ENCODE results near the gene PCDHGC4.

Gene PCDHGC4

DNA sequence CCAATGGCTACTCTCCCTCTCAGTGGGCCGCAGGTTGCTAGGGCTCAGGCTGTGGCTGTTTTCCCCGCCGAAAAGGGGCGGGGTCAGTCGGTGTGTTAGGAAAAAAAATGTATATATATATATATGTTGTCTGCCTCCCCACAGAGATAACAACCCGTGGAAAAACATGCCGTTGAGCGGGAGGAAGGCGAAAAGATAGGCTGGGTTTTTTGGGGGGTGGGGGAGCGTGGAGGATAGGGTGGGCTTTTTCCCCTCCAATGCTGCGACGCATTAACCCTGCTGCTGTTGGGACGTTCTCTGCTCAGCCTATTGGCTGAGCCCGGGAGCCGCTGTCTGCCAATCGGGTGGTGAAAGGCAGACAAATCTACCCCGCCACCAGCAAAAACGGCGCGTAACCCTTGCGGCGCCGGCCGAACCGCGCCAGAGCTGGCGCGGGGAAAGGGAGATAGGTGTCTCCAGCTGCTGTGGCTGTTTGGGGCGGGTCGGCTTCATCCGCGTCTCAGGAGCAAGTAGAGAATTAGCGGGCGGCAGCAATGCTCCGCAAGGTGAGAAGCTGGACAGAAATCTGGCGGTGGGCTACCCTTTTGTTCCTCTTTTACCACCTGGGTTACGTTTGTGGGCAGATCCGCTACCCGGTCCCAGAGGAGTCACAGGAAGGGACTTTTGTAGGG is at the start of gene PCDHGC4:
PCDHGC4 (plus strand) TSS at position 390 of the 671 bp plus-strand sequence; CDS start at position 534, 144 bp downstream.
- DNase-seq: no peak

DNA sequence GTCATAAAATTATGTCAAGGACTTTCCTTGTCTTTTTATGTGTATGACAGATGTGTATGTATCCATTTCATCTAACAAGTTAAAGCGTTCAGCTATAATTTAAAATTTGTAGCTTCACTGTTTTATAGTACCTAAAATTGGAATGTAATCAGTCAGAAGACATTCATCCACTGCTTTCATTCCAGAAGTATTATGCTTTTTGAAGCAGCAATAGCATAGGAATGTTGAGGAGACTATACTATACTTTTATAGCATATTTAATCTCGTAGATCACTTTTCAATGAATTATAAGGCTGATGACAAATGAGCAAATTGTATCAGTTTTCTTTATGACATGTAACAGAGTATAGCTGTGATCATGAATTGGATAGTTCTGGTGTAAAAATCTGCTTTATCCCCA is 47.6 kb upstream of the PCDHGC4 start:
- no peak for DNase-seq

DNA sequence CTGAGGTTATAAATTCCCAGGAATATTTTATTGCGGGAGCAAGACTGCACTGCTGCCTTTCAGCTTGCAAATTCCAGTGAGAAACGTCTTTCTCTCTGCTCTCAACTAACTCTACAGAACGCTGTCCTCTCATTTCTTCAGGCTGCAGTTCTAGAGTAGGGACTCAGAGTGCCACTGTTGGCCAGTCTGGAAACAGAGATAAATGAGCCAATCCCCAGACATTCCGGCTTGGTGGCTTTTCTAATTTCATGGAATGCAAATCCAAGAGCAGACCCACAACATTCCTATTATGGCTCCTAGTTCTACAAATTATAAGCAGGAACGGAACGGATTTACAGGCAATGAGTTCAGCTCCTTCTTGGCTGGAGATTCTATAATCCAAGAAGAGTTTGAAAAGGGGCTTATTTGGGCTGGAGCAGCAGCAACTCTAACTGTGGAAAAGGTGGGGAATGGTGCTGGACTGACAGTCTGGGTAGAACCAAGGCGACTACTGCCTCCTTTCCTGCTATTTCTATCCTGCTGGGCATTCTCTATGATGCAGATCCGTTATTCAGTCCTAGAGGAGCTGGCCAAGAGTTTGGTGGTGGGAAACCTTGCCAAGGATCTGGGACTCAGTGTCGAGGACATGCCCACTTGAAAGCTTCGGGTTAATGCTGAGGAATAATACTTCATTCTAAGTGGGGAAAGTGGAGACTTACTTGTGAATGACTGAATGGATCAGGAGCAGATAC is 45.3 kb upstream of the PCDHGC4 start:
- DNase-seq: no peak

DNA sequence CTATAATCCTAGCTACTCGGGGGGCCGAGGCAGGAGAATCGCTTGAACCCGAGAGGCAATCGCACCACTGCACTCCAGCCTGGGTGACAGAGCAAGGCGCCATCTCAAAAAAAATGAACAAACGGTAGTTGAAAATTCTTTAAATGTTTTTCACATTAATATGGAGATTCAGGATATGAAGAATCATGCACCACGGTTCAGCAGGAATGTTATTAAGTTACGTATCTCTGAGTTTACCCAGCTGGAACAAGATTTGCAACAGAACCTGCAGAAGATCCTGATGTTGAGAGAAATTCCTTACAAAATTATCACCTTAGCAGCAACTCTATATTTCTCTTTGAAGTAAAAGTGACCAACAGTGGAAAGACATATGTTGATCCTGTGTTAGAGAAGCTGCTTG is 44.5 kb upstream of the PCDHGC4 start:
- DNase-seq: no peak

DNA sequence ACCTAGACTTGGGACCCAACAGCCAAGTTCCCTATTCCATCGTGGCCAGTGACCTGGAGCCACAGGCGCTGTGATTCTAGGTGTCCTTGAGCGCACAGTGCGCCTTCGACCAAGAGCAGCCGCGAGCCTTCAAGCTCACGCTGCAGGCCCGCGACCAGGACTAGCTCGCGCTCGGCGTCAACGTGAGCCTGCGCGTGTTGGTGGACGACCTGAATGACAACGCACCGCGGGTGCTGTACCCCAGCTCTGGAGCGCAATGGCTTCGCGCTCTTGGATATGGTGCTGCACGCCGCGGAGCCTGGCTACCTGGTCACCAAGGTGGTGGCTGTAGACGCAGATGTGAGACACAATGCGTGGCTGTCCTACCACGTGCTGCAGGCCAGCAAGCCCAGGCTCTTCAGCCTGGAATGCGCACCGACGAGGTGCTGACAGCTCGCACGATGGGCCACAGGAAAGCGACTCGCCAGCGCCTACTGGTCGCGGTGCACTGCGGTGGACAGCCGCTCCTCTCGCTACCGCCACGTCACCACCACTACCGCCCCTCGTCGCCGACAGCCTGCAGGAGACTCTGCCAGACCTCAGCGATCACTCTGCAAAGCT is 43.2 kb upstream of the PCDHGC4 start:
- DNase-seq: no peak

DNA sequence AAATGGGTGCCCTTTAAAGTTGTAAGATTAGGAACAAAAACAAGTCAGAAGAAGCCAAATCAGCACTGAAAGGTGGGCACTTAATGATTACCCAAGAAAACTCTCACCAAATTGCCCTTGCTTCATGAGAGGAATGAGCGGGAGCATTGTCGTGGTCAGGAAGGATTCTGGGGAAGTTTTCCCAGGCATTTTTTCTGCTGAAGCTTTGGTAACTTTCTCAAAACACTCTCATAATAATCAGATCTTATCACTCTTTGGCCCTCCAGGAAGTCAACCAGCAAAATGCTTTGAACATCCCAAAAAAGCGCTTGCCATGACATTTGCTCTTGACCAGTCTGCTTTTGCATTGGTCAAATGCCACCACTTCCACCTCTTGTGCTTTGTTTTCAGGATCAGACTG is 19.5 kb upstream of the PCDHGC4 start:
- no peak for DNase-seq

DNA sequence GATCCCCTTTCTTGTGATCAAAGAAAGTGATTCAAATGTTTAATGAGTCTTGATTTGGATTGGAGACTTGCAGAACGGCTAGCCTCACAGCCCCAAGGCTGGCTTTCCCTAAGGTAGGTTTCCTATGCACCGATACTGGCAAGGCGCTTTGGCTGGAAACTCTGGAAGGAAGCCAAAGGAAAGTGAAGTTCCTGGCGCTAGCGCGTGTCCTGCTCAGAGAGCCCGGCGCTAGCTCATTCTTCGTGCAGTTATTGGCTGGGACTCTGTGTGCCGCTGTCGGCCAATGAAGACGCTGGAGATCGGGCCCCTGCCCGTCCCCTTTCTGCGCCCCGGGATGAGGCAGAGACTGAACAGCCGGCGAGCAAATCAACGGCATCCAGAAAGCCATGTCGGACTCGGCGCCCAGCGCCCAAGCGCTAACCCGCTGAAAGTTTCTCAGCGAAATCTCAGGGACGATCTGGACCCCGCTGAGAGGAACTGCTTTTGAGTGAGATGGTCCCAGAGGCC is 9.2 kb upstream of the PCDHGC4 start, which contains the start of gene PCDHGC3:
PCDHGC3 (plus strand) TSS at position 342 of the 507 bp plus-strand sequence; CDS start at position 493, 151 bp downstream.
- DNase-seq: peak; percentile 24

DNA sequence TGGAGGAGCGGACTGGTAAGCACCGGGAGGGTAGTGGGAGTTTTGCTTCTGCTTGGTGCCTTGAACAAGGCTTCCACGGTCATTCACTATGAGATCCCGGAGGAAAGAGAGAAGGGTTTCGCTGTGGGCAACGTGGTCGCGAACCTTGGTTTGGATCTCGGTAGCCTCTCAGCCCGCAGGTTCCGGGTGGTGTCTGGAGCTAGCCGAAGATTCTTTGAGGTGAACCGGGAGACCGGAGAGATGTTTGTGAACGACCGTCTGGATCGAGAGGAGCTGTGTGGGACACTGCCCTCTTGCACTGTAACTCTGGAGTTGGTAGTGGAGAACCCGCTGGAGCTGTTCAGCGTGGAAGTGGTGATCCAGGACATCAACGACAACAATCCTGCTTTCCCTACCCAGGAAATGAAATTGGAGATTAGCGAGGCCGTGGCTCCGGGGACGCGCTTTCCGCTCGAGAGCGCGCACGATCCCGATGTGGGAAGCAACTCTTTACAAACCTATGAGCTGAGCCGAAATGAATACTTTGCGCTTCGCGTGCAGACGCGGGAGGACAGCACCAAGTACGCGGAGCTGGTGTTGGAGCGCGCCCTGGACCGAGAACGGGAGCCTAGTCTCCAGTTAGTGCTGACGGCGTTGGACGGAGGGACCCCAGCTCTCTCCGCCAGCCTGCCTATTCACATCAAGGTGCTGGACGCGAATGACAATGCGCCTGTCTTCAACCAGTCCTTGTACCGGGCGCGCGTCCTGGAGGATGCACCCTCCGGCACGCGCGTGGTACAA is 8.5 kb upstream of the PCDHGC4 start:
- DNase-seq: no peak

DNA sequence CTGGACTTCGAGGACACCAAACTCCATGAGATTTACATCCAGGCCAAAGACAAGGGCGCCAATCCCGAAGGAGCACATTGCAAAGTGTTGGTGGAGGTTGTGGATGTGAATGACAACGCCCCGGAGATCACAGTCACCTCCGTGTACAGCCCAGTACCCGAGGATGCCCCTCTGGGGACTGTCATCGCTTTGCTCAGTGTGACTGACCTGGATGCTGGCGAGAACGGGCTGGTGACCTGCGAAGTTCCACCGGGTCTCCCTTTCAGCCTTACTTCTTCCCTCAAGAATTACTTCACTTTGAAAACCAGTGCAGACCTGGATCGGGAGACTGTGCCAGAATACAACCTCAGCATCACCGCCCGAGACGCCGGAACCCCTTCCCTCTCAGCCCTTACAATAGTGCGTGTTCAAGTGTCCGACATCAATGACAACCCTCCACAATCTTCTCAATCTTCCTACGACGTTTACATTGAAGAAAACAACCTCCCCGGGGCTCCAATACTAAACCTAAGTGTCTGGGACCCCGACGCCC is 7.7 kb upstream of the PCDHGC4 start:
- no peak for DNase-seq

DNA sequence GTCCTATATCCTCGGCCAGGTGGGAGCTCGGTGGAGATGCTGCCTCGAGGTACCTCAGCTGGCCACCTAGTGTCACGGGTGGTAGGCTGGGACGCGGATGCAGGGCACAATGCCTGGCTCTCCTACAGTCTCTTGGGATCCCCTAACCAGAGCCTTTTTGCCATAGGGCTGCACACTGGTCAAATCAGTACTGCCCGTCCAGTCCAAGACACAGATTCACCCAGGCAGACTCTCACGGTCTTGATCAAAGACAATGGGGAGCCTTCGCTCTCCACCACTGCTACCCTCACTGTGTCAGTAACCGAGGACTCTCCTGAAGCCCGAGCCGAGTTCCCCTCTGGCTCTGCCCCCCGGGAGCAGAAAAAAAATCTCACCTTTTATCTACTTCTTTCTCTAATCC is 7.0 kb upstream of the PCDHGC4 start:
- no peak for DNase-seq

DNA sequence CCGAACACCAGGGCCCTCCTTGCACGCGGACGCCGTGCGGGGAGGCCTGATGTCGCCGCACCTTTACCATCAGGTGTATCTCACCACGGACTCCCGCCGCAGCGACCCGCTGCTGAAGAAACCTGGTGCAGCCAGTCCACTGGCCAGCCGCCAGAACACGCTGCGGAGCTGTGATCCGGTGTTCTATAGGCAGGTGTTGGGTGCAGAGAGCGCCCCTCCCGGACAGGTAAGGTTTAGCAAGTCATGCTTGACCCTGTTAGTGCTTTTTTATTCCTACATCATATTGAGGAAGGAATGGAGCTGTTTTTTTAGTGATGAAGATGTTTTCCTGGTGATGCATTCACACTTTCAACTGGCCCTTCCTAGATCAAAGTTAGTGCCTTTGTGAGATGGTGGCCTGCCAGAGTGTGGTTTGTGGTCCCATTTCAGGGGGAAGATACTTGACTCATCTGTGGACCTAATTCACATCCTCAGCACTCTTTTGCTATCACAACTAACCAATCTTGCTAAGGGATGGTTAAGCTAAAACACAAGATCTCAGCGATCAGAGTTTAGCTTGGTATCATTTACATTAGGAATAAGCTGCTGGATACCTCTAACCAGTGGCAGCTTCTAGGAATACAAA is 6.4 kb upstream of the PCDHGC4 start:
- DNase-seq: no peak

DNA sequence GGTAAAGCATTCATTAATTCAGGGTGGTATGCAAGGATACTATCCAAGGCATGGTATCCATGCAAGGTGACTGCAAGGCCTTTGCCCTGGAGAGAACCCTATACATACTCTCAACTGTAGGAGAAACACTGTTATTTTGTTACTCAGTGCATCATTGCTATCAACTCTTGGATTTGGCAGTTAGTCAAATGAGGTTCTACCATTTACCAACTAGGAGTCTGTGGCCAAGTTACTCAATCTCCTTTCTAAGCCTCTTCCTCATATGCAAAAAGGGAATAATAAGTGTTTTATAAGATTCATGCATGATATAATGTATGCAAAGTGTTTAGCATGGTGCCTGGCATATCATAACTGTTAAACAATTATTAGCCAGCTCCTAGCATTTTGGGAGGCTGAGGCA is 5.1 kb upstream of the PCDHGC4 start:
- no peak for DNase-seq

DNA sequence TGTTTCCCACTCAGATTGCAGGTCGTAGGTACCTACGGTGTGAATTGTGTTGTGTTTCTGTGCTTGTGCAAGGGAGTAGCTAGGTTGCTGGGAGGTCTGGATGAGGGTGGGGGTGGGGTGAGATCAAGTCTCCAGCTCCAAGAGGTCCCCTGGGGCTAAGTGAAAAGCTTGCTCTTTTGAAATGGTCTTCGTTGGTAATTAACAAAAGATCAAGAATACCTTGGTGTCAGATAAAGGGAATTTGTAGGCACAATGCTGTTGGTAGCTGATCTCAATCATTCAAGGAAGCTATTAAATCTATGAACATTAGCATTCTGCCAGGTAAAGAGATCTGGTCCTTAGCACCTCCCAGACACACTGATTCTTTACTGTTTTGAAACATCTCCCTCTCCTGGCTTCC is 928 bp upstream of the PCDHGC4 start:
- no peak for DNase-seq

DNA sequence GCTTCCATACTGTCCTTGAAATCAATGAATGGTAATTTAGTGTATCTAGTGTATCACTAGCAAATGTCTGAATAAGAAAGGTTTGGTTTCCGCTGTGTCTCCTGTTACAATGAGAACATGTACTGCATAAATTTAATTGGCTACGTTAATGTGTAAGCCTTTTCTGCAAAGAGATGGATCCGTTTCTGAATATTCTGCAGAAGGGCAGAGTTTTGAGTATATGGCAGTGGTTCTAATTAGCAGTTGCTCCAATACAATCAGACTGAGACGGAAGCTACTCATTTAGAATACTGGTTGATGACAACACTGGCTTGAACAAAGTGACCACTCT is 555 bp upstream of the PCDHGC4 start:
- no peak for DNase-seq

DNA sequence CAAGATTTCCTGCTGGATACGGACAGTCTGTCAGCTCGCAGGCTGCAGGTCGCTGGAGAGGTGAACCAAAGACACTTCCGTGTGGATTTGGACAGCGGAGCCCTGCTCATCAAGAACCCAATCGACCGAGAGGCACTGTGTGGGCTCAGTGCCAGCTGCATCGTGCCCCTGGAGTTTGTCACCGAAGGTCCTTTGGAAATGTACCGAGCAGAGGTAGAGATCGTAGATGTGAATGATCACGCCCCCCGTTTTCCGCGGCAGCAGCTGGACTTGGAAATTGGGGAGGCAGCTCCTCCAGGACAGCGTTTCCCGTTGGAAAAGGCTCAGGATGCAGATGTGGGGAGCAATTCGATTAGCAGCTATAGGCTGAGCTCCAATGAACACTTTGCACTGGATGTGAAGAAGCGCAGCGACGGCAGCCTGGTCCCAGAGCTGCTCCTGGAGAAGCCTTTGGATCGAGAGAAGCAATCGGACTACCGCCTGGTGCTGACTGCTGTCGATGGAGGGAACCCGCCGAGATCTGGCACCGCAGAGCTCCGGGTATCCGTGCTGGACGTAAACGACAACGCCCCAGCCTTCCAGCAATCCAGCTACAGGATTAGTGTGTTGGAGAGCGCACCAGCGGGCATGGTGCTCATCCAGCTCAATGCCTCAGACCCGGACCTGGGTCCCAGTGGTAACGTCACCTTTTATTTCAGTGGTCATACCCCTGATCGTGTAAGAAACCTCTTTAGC is 658 bp downstream of the PCDHGC4 start:
- no peak for DNase-seq

DNA sequence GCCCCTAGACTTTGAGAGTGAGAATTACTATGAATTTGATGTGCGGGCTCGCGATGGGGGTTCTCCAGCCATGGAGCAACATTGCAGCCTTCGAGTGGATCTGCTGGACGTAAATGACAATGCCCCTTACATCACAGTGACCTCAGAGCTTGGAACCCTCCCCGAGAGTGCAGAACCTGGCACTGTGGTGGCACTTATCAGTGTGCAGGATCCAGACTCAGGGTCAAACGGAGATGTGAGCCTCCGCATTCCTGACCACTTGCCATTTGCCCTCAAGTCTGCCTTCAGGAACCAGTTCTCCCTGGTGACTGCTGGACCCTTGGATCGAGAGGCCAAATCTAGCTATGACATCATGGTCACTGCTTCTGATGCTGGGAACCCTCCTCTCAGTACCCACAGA is 1.3 kb downstream of the PCDHGC4 start:
- no peak for DNase-seq

DNA sequence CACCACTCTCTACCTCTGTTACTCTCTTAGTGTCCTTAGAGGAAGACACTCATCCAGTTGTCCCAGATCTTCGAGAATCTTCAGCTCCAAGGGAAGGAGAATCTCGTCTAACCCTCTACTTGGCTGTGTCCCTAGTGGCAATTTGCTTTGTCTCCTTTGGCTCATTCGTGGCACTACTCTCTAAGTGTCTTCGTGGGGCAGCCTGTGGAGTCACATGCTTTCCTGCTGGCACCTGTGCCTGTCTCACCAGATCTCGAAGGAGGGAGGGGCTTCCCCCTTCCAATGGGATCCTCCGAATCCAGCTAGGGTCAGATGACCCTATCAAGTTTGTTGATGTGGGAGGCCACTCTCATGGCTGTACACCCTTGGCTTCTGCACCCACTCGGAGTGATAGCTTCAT is 2.3 kb downstream of the PCDHGC4 start:
- no peak for DNase-seq

DNA sequence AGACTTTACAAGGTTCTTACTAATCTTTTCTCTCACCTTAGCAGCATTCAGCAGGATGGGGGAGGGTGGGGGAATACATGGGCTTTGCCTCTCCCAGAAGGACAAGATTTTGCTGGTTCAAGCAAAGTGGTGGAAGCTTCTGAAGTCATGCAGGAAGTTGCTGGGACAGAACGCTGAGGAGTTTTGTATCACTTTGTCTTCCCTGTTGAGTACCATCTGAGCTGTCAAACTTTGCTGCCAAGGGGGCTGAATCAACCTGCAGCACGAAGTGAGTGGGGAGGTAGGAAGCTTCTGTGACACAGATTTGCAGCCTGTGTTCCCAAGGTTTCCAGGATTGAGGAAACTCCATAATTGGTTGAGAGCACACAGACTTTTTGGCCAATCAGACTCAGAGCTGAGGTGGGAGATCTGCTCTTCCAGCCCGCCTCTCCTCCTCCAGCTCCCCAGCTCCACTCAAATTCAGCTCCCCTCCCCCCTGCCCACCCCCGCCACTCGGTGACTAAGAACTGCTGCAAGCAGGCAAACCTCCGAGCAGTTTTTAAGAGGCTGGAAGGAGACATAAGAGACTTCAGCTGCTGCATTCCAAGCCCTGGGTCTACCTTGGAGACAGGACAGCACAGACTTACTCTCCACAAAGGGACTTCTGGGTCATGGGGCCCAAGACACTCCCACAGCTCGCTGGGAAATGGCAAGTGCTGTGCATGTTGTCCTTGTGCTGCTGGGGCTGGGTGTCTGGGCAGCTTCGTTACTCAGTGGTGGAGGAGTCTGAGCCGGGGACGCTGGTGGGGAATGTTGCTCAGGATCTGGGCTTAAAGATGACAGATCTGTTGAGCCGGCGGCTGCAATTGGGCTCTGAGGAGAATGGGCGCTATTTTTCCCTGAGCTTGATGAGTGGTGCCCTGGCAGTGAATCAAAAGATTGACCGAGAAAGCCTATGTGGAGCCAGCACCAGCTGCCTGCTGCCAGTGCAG is 4.0 kb downstream of the PCDHGC4 start, which contains the start of gene PCDHGC5:
PCDHGC5 (plus strand) TSS at position 491 of the 971 bp plus-strand sequence; CDS start at position 651, 160 bp downstream.
- DNase-seq: no peak

DNA sequence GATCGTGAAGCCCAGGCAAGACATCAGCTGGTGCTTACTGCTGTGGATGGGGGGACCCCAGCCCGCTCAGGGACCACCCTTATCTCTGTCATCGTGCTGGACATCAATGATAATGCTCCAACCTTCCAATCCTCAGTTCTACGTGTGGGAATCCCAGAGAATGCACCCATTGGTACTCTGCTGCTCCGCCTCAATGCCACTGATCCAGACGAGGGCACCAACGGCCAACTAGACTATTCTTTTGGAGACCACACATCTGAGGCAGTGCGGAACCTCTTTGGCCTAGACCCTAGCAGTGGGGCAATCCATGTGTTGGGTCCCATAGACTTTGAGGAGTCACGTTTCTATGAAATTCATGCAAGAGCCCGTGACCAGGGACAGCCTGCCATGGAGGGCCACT is 5.0 kb downstream of the PCDHGC4 start:
- no peak for DNase-seq

DNA sequence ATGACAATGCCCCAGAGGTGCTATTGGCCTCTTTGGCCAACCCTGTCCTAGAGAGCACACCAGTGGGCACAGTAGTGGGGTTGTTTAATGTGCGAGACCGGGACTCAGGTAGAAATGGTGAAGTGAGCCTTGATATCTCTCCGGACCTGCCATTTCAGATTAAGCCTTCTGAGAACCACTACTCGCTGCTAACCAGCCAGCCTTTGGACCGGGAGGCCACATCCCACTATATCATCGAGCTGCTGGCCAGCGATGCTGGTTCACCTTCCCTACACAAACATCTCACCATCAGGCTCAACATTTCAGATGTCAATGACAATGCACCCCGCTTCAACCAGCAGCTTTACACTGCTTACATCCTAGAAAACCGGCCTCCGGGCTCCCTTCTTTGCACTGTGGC is 5.4 kb downstream of the PCDHGC4 start:
- DNase-seq: no peak
